Natural killer cell (primary cell): ENCODE data around the gene NINJ1. TPM values are rescaled to one million over a fixed set of nuclear protein-coding genes. Genes with fewer than 3 reads are reported as not detected.

Experiments
- ATAC-seq, 3 donors: fragments of 150-1000 bp in 2 of 3; fragments of 200-7000 bp in 1 of 3; cut with Tn5 transposase; 1 replicate in 1 of 3; 2 replicates in 2 of 3; pipeline ENCODE4 v1.10.0; 2021; ENCODE audit warnings: mild to moderate bottlenecking in 2 of 3, moderate library complexity in 2 of 3
- DNase-seq, 2 donors: peaks; one replicate each; pipeline versions ENCODE4 v3.0.0 to v3.0.0-alpha.2; 2013 to 2021; ENCODE audit warnings: mixed read lengths in 1 of 2
- H3K27ac ChIP-seq: one replicate; pipeline ENCODE4 v1.5.1; 2013; ENCODE audit warnings: mild to moderate bottlenecking, low read length
- H3K27me3 ChIP-seq: one replicate; pipeline ENCODE4 v1.6.1; 2013; ENCODE audit warnings: low read length; ENCODE audit not compliant: control insufficient read depth, insufficient read depth
- H3K36me3 ChIP-seq: one replicate; pipeline ENCODE4 v1.6.1; 2013; ENCODE audit warnings: low read length; ENCODE audit not compliant: control insufficient read depth, insufficient read depth
- H3K4me1 ChIP-seq: one replicate; pipeline ENCODE4 v1.6.1; 2013; ENCODE audit warnings: low read length; ENCODE audit not compliant: control insufficient read depth, insufficient read depth
- H3K4me3 ChIP-seq: one replicate; pipeline ENCODE4 v1.5.1; 2013; ENCODE audit warnings: low read length
- H3K9me3 ChIP-seq: one replicate; pipeline ENCODE4 v1.6.1; 2013; ENCODE audit warnings: low read length; ENCODE audit not compliant: control insufficient read depth, insufficient read depth
- H3K27ac Mint-ChIP-seq, 2 donors: one replicate each; pipeline ENCODE4 v1.8.0; 2022; ENCODE audit warnings: mild to moderate bottlenecking in 2 of 2, mixed read lengths in 2 of 2, moderate library complexity in 1 of 2
- H3K27me3 Mint-ChIP-seq, 2 donors: one replicate each; pipeline ENCODE4 v1.8.0; 2022; ENCODE audit warnings: low read depth in 2 of 2, mixed read lengths in 2 of 2
- H3K36me3 Mint-ChIP-seq: one replicate; pipeline ENCODE4 v1.8.0; 2022; ENCODE audit warnings: mixed read lengths
- H3K4me1 Mint-ChIP-seq, 2 donors: one replicate each; pipeline ENCODE4 v1.8.0; 2022; ENCODE audit warnings: mixed read lengths in 2 of 2
- H3K4me3 Mint-ChIP-seq: one replicate; pipeline ENCODE4 v1.8.0; 2022; ENCODE audit warnings: mild to moderate bottlenecking, moderate library complexity, mixed read lengths
- H3K9me3 Mint-ChIP-seq, 2 donors: one replicate each; pipeline ENCODE4 v1.8.0; 2022; ENCODE audit warnings: mixed read lengths in 2 of 2
- CTCF ChIP-seq: fragments of 200-600 bp; IDR thresholded peaks from one replicate; pipeline ENCODE4 v1.8.0; 2022; ENCODE audit warnings: antibody characterized with exemption
- WGBS: methylation state at CpG from one replicate; pipeline ENCODE4 v1.1.7; 2013; ENCODE audit warnings: missing lambda C conversion rate; ENCODE audit not compliant: insufficient coverage; 5-methylcytosine and 5-hydroxymethylcytosine counted together
- intact Hi-C: fragments of 100-400 bp; cut with micrococcal nuclease; formaldehyde crosslinking; loops from one replicate; pipeline ENCODE4 v1.14.2; 2022
- total RNA-seq, 4 donors: library from RNA; stranded (reverse); fragments of 120-200 nt in 1 of 4; gene quantifications; one replicate each; pipeline versions ENCODE4 v1.2.3 to v1.2.4, GENCODE V29; 2013 to 2022

The NINJ1 gene
- total RNA-seq, 3 donors from 2014 or later (not counting 1 experiment from before 2014, with no cell fraction given) = 87.3 to 121 (median 93.8) TPM

GRCh38 chr9:93082841-93083411 lies 51.1 kb downstream of the NINJ1 start:
- TF ChIP-seq CTCF = no peak
- DNase-seq (no peak), ATAC-seq (peak; percentile 41 to 49 (median 43))
- WGBS = 37% methylated on average over 18 of the region's 18 CpGs
- Histone ChIP-seq H3K9me3 (peaks cover 3% of the 10 kb centered on the region), H3K4me3 (no peak overlapping the region), H3K27ac (no peak overlapping the region), H3K36me3 (peaks cover 7% of the 10 kb centered on the region), H3K27me3 (peaks cover 6% of the 10 kb centered on the region), H3K4me1 (peaks cover 26% of the 10 kb centered on the region)
- Mint-ChIP-seq H3K36me3 (no peaks in the 10 kb centered on the region), H3K4me3 (no peak overlapping the region), H3K27ac (no peak overlapping the region), H3K27me3 (peaks cover 29 to 30% of the 10 kb centered on the region in 2 donors), H3K4me1 (peaks cover 5 to 12% of the 10 kb centered on the region in 2 donors), H3K9me3 (no peaks in the 10 kb centered on the region)
- intact Hi-C loops = no loop called here

GRCh38 chr9:93081931-93082330 lies 52.1 kb downstream of the NINJ1 start:
- Histone ChIP-seq H3K4me3 (no peak overlapping the region), H3K36me3 (peaks cover 7% of the 10 kb centered on the region), H3K9me3 (peaks cover 3% of the 10 kb centered on the region), H3K4me1 (peaks cover 26% of the 10 kb centered on the region), H3K27me3 (peaks cover 6% of the 10 kb centered on the region), H3K27ac (no peak overlapping the region)
- intact Hi-C loops = no loop called here
- Mint-ChIP-seq H3K4me3 (no peak overlapping the region), H3K36me3 (no peaks in the 10 kb centered on the region), H3K9me3 (no peaks in the 10 kb centered on the region), H3K27ac (no peak overlapping the region), H3K4me1 (peaks cover 5 to 12% of the 10 kb centered on the region in 2 donors), H3K27me3 (peaks cover 37 to 39% of the 10 kb centered on the region in 2 donors)
- DNase-seq (no peak), ATAC-seq (no peak)
- WGBS = 87% methylated on average over 3 of the region's 3 CpGs
- TF ChIP-seq CTCF = no peak

GRCh38 chr9:93081081-93081529 lies 52.9 kb downstream of the NINJ1 start:
- TF ChIP-seq CTCF = no peak
- peaks cover 6% of the 10 kb centered on the region for H3K27me3 ChIP-seq
- Mint-ChIP-seq H3K27ac (no peak overlapping the region), H3K36me3 (no peaks in the 10 kb centered on the region), H3K4me1 (peaks cover 5 to 8% of the 10 kb centered on the region in 2 donors), H3K27me3 (peaks cover 38 to 47% of the 10 kb centered on the region in 2 donors), H3K9me3 (no peaks in the 10 kb centered on the region), H3K4me3 (no peak overlapping the region)
- intact Hi-C loops = no loop called here
- peaks cover 26% of the 10 kb centered on the region for H3K4me1 ChIP-seq
- WGBS = 95% methylated on average over 10 of the region's 10 CpGs
- ATAC-seq (no peak), DNase-seq (no peak)
- no peak overlapping the region for H3K4me3 ChIP-seq
- no peak overlapping the region for H3K27ac ChIP-seq
- peaks cover 7% of the 10 kb centered on the region for H3K36me3 ChIP-seq
- H3K9me3 ChIP-seq = peaks cover 3% of the 10 kb centered on the region

- ATAC-seq (no peak), DNase-seq (no peak)
- Histone ChIP-seq H3K27ac (no peak overlapping the region), H3K27me3 (peaks cover 6% of the 10 kb centered on the region), H3K4me1 (peaks cover 26% of the 10 kb centered on the region), H3K9me3 (no peaks in the 10 kb centered on the region), H3K4me3 (no peak overlapping the region), H3K36me3 (peaks cover 7% of the 10 kb centered on the region)
- Mint-ChIP-seq H3K27ac (no peak overlapping the region), H3K27me3 (peaks cover 39 to 51% of the 10 kb centered on the region in 2 donors), H3K9me3 (no peaks in the 10 kb centered on the region), H3K4me1 (peaks cover 5 to 8% of the 10 kb centered on the region in 2 donors), H3K36me3 (no peaks in the 10 kb centered on the region), H3K4me3 (no peak overlapping the region)
- 92% methylated on average over 9 of the region's 9 CpGs for WGBS
- TF ChIP-seq CTCF = no peak
- intact Hi-C loops = no loop called here
Measured at GRCh38 chr9:93080406-93080805, 53.6 kb downstream of the NINJ1 start.
